Measurements from ENCODE around the gene CALU. TPM values are rescaled to one million over a fixed set of nuclear protein-coding genes. Genes with fewer than 3 reads are reported as not detected.

The CALU gene
- total RNA-seq, 1 donor from 2014 or later = 199 TPM

- Mint-ChIP-seq H3K36me3 (peaks cover 8% of the 10 kb centered on the region), H3K4me1 (peaks cover 11% of the 10 kb centered on the region), H3K27me3 (ENCODE audit: low read depth) (peaks cover 38% of the 10 kb centered on the region), H3K9me3 (peaks cover 5% of the 10 kb centered on the region), H3K27ac (peak overlapping the region; percentile 68), H3K4me3 (peak overlapping the region; percentile 86)
- DNase-seq (ENCODE audit: low spot score in 2 of 2, unreplicated experiment in 2 of 2) = no peak
- TF ChIP-seq CTCF (IDR thresholded peaks at IDR 0.05; ENCODE audit: unreplicated experiment) = no peak
Observed at GRCh38 chr7:128790315-128791041, 51.3 kb downstream of the CALU start.

GRCh38 chr7:128791121-128791971, 52.2 kb downstream of the CALU start, which contains the start of gene CCDC136:
Gene CCDC136, plus strand, starts transcription at chr7:128791968. Its CDS starts 444 bp downstream, at chr7:128792412.
- Mint-ChIP-seq H3K27me3 (ENCODE audit: low read depth) (peaks cover 32% of the 10 kb centered on the region), H3K4me3 (peak within 1 kb of the TSS; percentile 88), H3K9me3 (no peaks in the 10 kb centered on the region), H3K36me3 (peaks cover 11% of the 10 kb centered on the region), H3K4me1 (peaks cover 11% of the 10 kb centered on the region), H3K27ac (peak within 1 kb of the TSS; percentile 50)
- no peak for TF ChIP-seq CTCF (IDR thresholded peaks at IDR 0.05; ENCODE audit: unreplicated experiment)
- peak; percentile 51 to 62 for DNase-seq (ENCODE audit: low spot score in 2 of 2, unreplicated experiment in 2 of 2)

DNA sequence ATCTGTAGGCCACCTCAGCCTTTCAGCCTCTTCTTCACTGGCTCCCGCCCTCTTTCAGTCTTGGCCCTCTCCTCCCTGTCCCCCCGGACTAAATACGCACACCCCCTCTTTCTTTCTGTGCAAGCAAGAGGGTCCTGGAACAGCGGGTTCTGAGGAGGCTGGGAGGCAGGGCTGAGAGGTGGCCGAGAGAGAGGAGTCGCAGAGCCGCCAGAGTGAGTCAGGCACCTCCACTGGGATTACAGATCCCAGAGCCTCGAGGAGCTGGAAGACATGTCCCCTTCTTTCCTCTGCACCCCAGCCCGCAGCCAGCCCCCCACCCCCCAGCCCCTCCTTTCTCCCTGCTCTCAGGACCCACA, 52.8 kb downstream of the CALU start:
- peaks cover 11% of the 10 kb centered on the region for H3K4me1 Mint-ChIP-seq
- peaks cover 32% of the 10 kb centered on the region for H3K27me3 Mint-ChIP-seq (ENCODE audit: low read depth)
- peak overlapping the region; percentile 88 for H3K4me3 Mint-ChIP-seq
- TF ChIP-seq CTCF (IDR thresholded peaks at IDR 0.05; ENCODE audit: unreplicated experiment) = no peak
- no peak for DNase-seq (ENCODE audit: low spot score in 2 of 2, unreplicated experiment in 2 of 2)
- peaks cover 13% of the 10 kb centered on the region for H3K36me3 Mint-ChIP-seq
- H3K9me3 Mint-ChIP-seq = no peaks in the 10 kb centered on the region
- no peak overlapping the region for H3K27ac Mint-ChIP-seq

DNA sequence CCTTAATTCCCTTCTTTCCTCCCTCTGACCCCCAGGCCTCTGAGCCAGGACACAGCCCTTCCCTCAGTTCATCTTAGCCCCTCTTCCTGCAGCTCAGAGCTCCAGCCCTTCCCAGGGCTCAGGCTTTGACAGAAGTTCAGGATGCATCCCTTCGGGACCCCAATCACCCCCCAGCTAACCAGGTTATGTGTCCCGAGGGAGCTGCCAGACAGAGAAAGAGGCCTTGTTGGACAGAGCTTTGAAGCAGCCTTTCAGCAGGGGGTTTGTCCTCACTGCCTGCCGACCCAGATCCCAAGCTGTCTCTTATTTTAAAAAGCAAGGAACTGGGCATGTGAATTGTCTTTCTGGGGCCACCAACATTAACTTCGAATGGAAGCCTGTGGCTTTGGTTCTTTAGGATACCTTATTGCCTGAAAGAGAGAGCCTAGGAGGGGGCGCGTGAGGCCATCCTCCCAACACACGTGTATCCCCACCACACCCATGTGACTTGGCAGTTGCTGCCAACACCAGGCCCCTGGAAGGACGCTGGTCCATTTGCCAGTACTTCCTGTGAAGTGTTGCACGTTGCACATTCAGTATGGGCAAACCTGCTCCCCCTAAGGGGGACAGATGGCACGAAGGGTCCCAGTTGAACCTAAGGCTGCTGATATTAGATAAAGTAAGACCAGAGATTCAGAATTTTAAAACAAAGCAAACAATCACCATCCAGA, 53.5 kb downstream of the CALU start:
- no peaks in the 10 kb centered on the region for H3K9me3 Mint-ChIP-seq
- peak overlapping the region; percentile 88 for H3K4me3 Mint-ChIP-seq
- DNase-seq (ENCODE audit: low spot score in 2 of 2, unreplicated experiment in 2 of 2) = no peak
- peaks cover 11% of the 10 kb centered on the region for H3K4me1 Mint-ChIP-seq
- no peak for TF ChIP-seq CTCF (IDR thresholded peaks at IDR 0.05; ENCODE audit: unreplicated experiment)
- peaks cover 20% of the 10 kb centered on the region for H3K36me3 Mint-ChIP-seq
- H3K27ac Mint-ChIP-seq = no peak overlapping the region
- H3K27me3 Mint-ChIP-seq (ENCODE audit: low read depth) = peaks cover 28% of the 10 kb centered on the region

DNA sequence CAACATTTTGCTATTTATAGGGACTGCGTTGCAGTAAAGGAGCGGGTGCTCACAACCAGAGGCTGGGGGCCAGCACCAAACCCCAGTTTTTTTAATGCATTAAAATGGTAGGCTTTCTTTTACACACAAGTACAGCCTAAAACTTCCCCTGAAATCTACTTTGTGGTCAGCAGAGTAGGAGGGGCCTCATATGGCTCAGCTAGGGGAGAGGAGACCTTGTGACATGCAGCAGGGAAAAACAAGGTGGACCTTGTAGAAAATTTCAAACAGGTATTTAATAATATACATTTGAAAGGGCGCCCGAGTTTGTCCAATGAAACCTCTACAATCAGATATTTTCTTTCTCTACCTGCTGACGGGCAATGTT, 54.0 kb downstream of the CALU start:
- Mint-ChIP-seq H3K36me3 (peaks cover 20% of the 10 kb centered on the region), H3K4me3 (no peak overlapping the region), H3K27ac (no peak overlapping the region), H3K9me3 (no peaks in the 10 kb centered on the region), H3K4me1 (peaks cover 11% of the 10 kb centered on the region), H3K27me3 (ENCODE audit: low read depth) (peaks cover 28% of the 10 kb centered on the region)
- no peak for DNase-seq (ENCODE audit: low spot score in 2 of 2, unreplicated experiment in 2 of 2)
- no peak for TF ChIP-seq CTCF (IDR thresholded peaks at IDR 0.05; ENCODE audit: unreplicated experiment)
